ENCODE measurements around the gene PRKD1. TPM values are rescaled to one million over a fixed set of nuclear protein-coding genes. Genes with fewer than 3 reads are reported as not detected.

PRKD1 gene
- total RNA-seq, 1 experiment from 2014 or later = 2.7 TPM

DNA sequence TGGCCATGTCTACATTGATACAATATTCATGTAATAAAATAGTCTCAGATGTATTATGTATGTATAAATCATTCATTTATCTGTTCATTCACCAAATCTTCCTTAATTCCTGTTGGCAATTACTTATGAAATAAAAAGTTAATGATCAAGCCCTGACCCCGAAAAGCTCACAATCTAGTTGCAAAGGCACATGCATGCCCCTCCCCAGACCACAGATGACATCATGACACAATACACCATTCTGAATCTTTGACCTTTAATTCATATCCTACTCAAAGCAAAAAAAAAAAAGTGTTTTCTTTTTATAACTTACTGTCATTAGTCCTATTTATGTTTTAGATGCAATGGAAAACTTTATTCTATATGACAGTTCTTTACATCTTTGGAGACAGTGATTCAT lies 346.9 kb downstream of the PRKD1 start:
- H3K27ac ChIP-seq (ENCODE audit: insufficient read length, low read depth, low read length) = no peak overlapping the region
- no peaks in the 10 kb centered on the region for H4K20me1 ChIP-seq (ENCODE audit: control insufficient read depth, insufficient read depth, insufficient read length)
- Mint-ChIP-seq H3K9me3 (no peaks in the 10 kb centered on the region), H3K36me3 (ENCODE audit: insufficient read depth in 1 of 3, low read depth in 3 of 3) (no peaks in the 10 kb centered on the region), H3K27ac (no peak overlapping the region), H3K27me3 (ENCODE audit: low read depth) (no peaks in the 10 kb centered on the region), H3K4me1 (peaks cover 9 to 11% of the 10 kb centered on the region in 2 experiments), H3K4me3 (no peak overlapping the region)
- DNase-seq = no peak
- H3K56ac ChIP-seq (ENCODE audit: insufficient read length, low read depth, low read length) = no peak overlapping the region
- no peaks in the 10 kb centered on the region for H3K9me3 ChIP-seq (ENCODE audit: control insufficient read depth, low read depth, low read length)
- H4K5ac ChIP-seq (ENCODE audit: insufficient read length, low read depth, low read length) = no peak overlapping the region
- no peaks in the 10 kb centered on the region for H3K23me2 ChIP-seq (ENCODE audit: insufficient read length, low read depth, low read length, poor library complexity, severe bottlenecking)
- H3K4ac ChIP-seq (ENCODE audit: low read depth, low read length) = no peak overlapping the region
- H3K79me1 ChIP-seq (ENCODE audit: insufficient read depth, low read depth, low read length, poor library complexity, severe bottlenecking) = no peaks in the 10 kb centered on the region
- no peak overlapping the region for H2BK5ac ChIP-seq (ENCODE audit: insufficient read length, low read length)
- H4K91ac ChIP-seq (ENCODE audit: insufficient read length, low read depth, low read length) = no peak overlapping the region
- no peak overlapping the region for H4K8ac ChIP-seq (replicated peaks; ENCODE audit: insufficient read length, low read depth, low read length)
- no peak overlapping the region for H3K9ac ChIP-seq (ENCODE audit: extremely low read depth, insufficient read length, low read length)
- H2AFZ ChIP-seq (ENCODE audit: low read length) = no peak overlapping the region
- no peak overlapping the region for H3T11ph ChIP-seq (ENCODE audit: low read length)
- no peak overlapping the region for H2BK120ac ChIP-seq (ENCODE audit: low read depth, low read length, poor library complexity, severe bottlenecking)
- H3K27me3 ChIP-seq (ENCODE audit: insufficient read depth, low read length) = no peaks in the 10 kb centered on the region
- H3K14ac ChIP-seq (ENCODE audit: insufficient read depth, low read length) = no peak overlapping the region
- H3K18ac ChIP-seq (ENCODE audit: insufficient read length, low read depth, low read length) = no peak overlapping the region
- no peak overlapping the region for H3K4me2 ChIP-seq (ENCODE audit: insufficient read depth, insufficient read length, low read length)
- H2AK5ac ChIP-seq (ENCODE audit: insufficient read length, low read length) = no peak overlapping the region
- H2BK20ac ChIP-seq (ENCODE audit: low read depth, low read length, poor library complexity, severe bottlenecking) = no peak overlapping the region
- H2BK15ac ChIP-seq (ENCODE audit: low read depth, low read length) = no peak overlapping the region
- H2BK12ac ChIP-seq (ENCODE audit: insufficient read length, low read depth, low read length) = no peak overlapping the region
- TF ChIP-seq, protein P1, sequence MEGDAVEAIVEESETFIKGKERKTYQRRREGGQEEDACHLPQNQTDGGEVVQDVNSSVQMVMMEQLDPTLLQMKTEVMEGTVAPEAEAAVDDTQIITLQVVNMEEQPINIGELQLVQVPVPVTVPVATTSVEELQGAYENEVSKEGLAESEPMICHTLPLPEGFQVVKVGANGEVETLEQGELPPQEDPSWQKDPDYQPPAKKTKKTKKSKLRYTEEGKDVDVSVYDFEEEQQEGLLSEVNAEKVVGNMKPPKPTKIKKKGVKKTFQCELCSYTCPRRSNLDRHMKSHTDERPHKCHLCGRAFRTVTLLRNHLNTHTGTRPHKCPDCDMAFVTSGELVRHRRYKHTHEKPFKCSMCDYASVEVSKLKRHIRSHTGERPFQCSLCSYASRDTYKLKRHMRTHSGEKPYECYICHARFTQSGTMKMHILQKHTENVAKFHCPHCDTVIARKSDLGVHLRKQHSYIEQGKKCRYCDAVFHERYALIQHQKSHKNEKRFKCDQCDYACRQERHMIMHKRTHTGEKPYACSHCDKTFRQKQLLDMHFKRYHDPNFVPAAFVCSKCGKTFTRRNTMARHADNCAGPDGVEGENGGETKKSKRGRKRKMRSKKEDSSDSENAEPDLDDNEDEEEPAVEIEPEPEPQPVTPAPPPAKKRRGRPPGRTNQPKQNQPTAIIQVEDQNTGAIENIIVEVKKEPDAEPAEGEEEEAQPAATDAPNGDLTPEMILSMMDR (conservative IDR thresholded peaks at IDR 0.05) = no peak
- no peaks in the 10 kb centered on the region for H3K4me1 ChIP-seq (ENCODE audit: insufficient read depth, low read length)
- no peak overlapping the region for H3K23ac ChIP-seq (ENCODE audit: insufficient read length, low read depth, low read length)
- no CpG with 5 or more reads among the region's 1 CpG for WGBS (ENCODE audit: extremely low coverage, insufficient read length, low lambda C conversion rate)
- no peaks in the 10 kb centered on the region for H3K79me2 ChIP-seq (ENCODE audit: insufficient read depth, low read length)
